GM18526 (cell line): ENCODE results near the gene NPAS3.

ENCODE experiments used
- POLR2A ChIP-seq: IDR thresholded peaks from 3 replicates; pipeline ENCODE4 v1.6.1; 2011; ENCODE audit not compliant: insufficient read length; ENCODE audit errors: extremely low read depth

The NPAS3 gene

GRCh38 chr14:33578461-33579216, 640.0 kb downstream of the NPAS3 start:
- TF ChIP-seq POLR2A, result no peak

GRCh38 chr14:33580231-33580749, 641.6 kb downstream of the NPAS3 start:
- no peak for TF ChIP-seq POLR2A

- TF ChIP-seq POLR2A, result no peak
These were observed 642.2 kb downstream of the NPAS3 start for GRCh38 chr14:33580841-33581240.

GRCh38 chr14:33584697-33585096, 646.0 kb downstream of the NPAS3 start:
- TF ChIP-seq POLR2A, result no peak

- no peak for TF ChIP-seq POLR2A
These were observed 648.1 kb downstream of the NPAS3 start for GRCh38 chr14:33586806-33587205.

- TF ChIP-seq POLR2A, result no peak
These were observed 649.1 kb downstream of the NPAS3 start for GRCh38 chr14:33587791-33588190.

GRCh38 chr14:33588771-33589170, 650.1 kb downstream of the NPAS3 start:
- no peak for TF ChIP-seq POLR2A

GRCh38 chr14:33589334-33589733, 650.7 kb downstream of the NPAS3 start:
- TF ChIP-seq POLR2A, result no peak

GRCh38 chr14:33590891-33591630, 652.4 kb downstream of the NPAS3 start:
- no peak for TF ChIP-seq POLR2A

GRCh38 chr14:33592297-33592696, 653.6 kb downstream of the NPAS3 start:
- no peak for TF ChIP-seq POLR2A

- no peak for TF ChIP-seq POLR2A
These were observed 657.8 kb downstream of the NPAS3 start for GRCh38 chr14:33596211-33597080.

- TF ChIP-seq POLR2A, result no peak
These were observed 659.9 kb downstream of the NPAS3 start for GRCh38 chr14:33598582-33598981.

- no peak for TF ChIP-seq POLR2A
These were observed 663.7 kb downstream of the NPAS3 start for GRCh38 chr14:33602396-33602795.

GRCh38 chr14:33606591-33606990, 667.9 kb downstream of the NPAS3 start:
- no peak for TF ChIP-seq POLR2A

GRCh38 chr14:33609582-33609981, 670.9 kb downstream of the NPAS3 start:
- no peak for TF ChIP-seq POLR2A
